Right ventricle myocardium superior (tissue), 1 donor: ENCODE data around the gene COG6. TPM values are rescaled to one million over a fixed set of nuclear protein-coding genes. Genes with fewer than 3 reads are reported as not detected.

Experiments
- ATAC-seq: fragments of 200-7000 bp; cut with Tn5 transposase; one replicate; pipeline ENCODE4 v1.9.1; 2020; ENCODE audit warnings: mild to moderate bottlenecking; ENCODE audit not compliant: poor library complexity
- DNase-seq: peaks from one replicate; pipeline ENCODE4 v3.0.0-alpha.2; 2020
- intact Hi-C: fragments of 100-400 bp; cut with DNase I; formaldehyde crosslinking; loops from one replicate; pipeline ENCODE4 v1.11.2; 2022
- total RNA-seq: library from RNA; stranded (reverse); fragmentation: NEBNext Ultra II Directional; extraction: Animal tissue kit (Norgen Biotek cat#: 25700); gene quantifications from one replicate; pipeline ENCODE4 v1.2.1, GENCODE V29; 2021
- donor health status: DM: no; HTN: yes; CAD: no; lungs with severe emphysema.

Gene COG6
- total RNA-seq, 1 donor from 2014 or later: 21.9 TPM

GRCh38 chr13:39760521-39760920 lies 105.1 kb downstream of the COG6 start:
- intact Hi-C loops: no loop called here
- ATAC-seq (no peak), DNase-seq (no peak)

- DNase-seq (peak; percentile 61), ATAC-seq (peak; percentile 94)
- intact Hi-C loops: no loop called here
Observed at GRCh38 chr13:39765801-39766463, 110.5 kb downstream of the COG6 start.

DNA sequence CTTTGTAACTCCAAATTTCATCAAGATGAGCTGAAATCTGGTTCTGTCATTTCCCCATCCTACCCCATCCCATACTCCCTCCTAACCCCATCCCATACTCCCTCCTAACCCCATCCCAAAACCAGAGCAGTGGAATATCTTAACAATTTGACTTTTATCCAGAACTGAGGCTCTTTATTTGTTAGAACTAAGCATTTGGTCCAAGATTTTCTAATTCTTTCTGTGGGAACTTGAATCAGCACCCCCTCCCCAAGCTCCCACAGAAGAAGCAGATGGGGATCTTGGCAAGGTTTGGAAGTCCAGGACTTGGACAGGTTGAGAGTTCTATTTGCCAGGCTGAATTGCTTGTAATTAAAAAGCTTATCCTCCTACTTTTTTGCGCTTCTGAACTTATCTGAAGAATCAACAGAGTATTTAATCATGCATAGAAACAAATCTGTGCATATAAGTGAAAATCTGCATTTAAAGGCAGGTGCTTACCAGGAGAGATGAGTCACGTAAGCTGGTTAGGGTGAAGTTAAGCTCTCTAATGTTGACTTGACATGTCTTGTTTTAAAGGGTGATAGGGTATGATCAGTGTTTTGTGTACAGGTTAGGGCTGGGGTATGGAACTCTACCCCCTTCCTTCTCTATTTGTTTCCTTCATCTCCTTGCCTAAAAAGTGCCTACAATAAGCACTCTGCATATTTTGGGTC lies 111.1 kb downstream of the COG6 start:
- peak; percentile 26 for ATAC-seq
- no peak for DNase-seq
- intact Hi-C loops: no loop called here

- DNase-seq (no peak), ATAC-seq (no peak)
- intact Hi-C loops: no loop called here
Observed at GRCh38 chr13:39767791-39768517, 112.5 kb downstream of the COG6 start.

- intact Hi-C loops: no loop called here
- ATAC-seq (no peak), DNase-seq (no peak)
Observed at GRCh38 chr13:39768962-39769361, 113.5 kb downstream of the COG6 start.

DNA sequence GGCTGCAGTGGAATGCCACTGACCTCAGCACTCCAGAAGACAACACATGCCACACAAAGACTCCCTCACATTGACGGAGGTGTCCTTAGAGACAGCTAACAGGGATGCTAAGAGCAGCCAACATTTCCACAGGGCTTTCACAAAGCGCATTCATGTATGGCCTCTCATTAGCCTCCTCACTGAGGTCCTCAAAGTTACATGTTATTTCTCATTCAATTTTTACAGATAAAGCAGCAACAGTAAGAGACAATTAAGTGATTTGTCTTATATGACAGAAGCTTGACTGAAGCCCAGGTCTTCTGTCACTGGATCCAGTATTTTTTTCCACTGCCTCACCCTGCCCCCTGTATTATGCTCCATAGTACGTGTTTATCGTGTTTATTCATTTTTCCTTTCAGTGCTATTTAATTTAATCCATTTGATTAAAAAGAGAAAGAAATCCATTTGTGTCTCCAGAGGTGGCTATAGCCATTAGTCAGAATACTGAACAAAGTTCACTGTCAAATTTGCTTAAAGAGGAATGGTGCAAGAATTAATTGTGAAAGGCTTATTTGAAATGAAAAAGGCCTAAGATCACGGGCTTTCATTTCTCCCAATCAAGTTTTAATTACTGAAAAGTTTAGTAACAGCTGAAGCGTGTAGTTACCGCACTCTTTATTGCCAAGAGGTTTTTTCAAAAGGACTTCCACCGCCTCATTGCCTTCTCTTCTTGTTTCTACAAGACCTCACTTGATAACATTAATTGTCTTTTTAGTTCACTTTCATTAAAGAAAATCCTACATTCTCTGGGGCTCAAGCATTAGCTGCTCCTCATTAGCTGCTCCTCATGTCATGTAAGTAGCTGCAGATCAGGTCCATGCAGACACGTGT lies 115.0 kb downstream of the COG6 start:
- intact Hi-C loops: loop anchor here (10.0 kb wide), 2 partner anchors 174 to 904 kb away; no protein-coding TSS in a partner anchor
- DNase-seq: no peak

DNA sequence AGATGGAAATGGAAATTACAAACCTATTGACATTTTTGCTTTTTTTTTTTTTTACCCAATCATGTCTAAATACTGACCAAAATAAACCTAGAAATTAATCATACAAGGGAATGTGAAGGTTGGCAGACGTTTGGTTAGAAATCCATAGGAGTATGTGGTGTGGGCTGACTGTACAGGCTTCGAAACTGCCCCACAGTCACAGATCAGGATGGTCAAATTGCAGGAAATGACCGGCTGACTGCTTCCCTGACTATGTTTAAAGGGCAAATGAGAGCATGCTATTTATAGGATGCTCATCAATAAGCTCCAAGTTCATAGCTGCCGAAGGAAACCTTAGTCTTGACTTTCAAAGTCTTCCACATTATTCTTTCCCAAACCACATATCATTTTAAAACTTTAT lies 118.4 kb downstream of the COG6 start:
- ATAC-seq: no peak
- intact Hi-C loops: loop anchor here (10.0 kb wide), 2 partner anchors 171 to 901 kb away; no protein-coding TSS in a partner anchor

More for the DNA sequence above, 115.0 kb downstream of the COG6 start:
- ATAC-seq: no peak

GRCh38 chr13:39776439-39776838 lies 121.0 kb downstream of the COG6 start:
- DNase-seq: no peak
- no peak for ATAC-seq
- intact Hi-C loops: loop anchor here (10.0 kb wide), 2 partner anchors 168 to 898 kb away; no protein-coding TSS in a partner anchor

More for the DNA sequence above, 118.4 kb downstream of the COG6 start:
- no peak for DNase-seq

- intact Hi-C loops: loop anchor here (10.0 kb wide), 2 partner anchors 168 to 898 kb away; no protein-coding TSS in a partner anchor
- no peak for DNase-seq
- ATAC-seq: peak; percentile 82
Observed at GRCh38 chr13:39777021-39777420, 121.6 kb downstream of the COG6 start.

DNA sequence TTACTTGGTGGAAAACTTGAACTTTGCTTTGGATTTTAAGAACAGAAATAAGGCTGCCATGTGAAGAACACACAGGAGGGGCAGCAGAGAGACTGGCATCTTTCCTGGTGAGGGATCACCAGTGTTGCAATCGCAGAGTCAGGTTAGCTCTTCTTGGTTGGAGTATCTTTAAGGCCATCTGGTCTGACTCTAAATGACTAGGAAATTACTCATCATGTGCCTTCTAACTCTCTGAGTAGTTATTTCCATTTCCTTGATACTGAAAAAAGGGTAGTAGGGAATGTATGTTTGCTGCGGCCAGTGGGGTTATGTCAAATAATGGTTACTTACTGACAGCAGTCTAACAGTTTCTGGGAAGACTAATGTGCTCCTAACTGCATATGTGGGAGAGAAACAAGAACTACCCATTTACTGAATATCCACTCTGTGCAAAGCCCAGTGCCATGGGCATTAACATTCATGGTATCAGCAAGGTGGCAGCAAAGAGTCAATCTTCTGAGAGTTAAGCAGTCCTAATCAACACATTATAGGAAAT lies 122.1 kb downstream of the COG6 start:
- intact Hi-C loops: loop anchor here (10.0 kb wide), 2 partner anchors 167 to 897 kb away; no protein-coding TSS in a partner anchor
- ATAC-seq (peak; percentile 37), DNase-seq (no peak)

DNA sequence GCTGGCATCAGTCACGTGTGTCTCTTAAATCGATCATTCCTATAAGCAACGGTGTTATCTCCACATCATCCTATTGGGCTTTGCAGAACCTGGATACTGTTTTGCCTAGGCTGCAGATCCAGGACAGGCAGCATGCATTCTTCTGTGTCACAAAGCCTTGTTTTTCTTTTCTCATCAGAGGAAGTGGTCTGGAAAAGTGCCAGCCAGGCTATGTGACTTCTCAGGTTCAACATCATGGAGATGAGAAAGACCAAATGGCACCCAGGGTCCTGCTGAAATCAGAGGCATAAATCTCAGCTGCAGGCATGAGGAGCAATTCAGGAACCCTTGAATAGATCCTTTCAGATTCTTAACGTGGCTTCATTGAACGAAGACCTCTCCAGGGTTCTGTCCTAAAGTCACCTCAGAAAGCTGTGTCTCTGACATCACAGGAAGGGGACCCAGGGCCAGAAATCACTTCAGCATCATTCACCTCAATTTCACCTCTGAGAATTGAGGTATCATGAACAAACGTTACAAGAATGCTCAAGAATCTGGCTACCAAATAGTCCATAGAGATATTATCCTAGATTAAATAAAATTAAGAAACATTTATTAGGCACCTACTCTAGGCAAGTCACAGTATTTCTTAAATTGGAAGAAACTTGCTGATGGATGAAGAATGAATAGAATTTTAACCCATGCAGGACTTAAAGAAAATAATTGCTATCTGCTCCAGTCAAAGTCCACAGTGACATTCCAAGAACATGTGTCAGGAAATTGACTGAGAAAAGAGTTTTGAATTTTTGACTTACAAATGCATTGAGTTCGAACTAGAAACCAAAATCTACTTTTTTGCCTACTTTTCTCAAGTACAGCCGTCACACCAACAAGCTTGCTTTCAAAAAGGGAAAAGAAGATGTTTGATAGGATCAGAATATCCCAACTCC lies 124.1 kb downstream of the COG6 start:
- ATAC-seq (no peak), DNase-seq (no peak)
- intact Hi-C loops: loop anchor here (10.0 kb wide), 2 partner anchors 165 to 895 kb away; no protein-coding TSS in a partner anchor

DNA sequence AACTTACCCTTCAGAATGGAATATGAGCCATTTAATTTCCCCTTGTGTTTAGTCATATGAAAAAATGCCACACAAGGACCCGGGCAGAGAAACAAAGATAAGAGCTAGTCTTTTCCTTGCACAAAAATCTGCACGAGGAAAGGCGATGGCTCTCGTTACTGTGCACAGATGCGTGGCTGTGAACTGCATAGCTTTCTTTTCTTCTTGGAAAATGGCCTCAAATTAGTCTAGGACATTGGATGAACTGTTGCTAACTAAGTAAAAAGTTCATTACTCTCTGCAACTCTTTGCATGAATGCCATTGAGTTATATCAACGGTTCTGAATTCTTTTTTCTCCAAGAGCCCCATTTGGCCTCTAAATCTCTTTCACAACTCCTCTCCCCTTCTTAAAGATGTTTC lies 125.2 kb downstream of the COG6 start:
- intact Hi-C loops: no loop called here
- DNase-seq (no peak), ATAC-seq (no peak)

DNA sequence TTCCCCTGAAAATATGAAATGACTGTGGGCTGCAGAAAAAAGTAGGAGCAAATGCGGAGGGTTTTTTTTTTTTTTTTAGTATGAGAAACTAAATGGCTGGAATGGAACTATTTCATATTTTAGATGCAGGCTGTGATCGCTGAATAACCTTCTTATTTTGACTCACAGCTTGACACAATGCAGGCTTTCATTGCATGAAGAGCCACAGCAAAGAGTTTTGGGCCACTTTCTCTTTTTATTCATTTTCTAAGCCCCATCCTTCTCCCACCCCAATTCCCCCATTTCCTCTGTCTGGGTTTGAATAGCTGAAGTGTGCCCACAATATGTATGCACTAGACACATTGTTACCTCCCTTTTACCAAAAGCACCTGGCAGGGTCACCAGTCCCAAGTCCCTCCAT lies 125.9 kb downstream of the COG6 start:
- ATAC-seq: no peak
- intact Hi-C loops: no loop called here
- no peak for DNase-seq

GRCh38 chr13:39783051-39783450 lies 127.6 kb downstream of the COG6 start:
- intact Hi-C loops: no loop called here
- DNase-seq (no peak), ATAC-seq (no peak)

DNA sequence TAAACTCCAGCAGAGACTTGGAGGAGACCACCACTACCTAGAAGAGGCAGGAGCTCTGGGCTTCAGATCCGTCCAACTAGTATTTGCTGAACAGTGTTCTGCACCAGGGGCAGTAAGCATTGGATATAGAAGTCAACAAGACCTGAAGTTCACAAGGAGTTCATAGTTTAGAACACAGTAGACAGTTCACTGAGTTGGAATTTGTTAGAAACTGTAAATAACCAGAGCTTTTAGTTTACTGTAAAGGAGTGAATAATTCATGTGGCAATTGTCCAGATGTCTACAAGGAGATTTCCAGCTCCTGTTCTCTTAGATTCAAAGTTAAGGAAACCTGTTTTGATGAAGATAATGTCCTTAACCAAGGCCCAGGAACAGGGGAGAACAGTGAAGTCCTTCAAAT lies 128.9 kb downstream of the COG6 start:
- ATAC-seq (no peak), DNase-seq (no peak)
- intact Hi-C loops: no loop called here

GRCh38 chr13:39786091-39786490 lies 130.6 kb downstream of the COG6 start:
- intact Hi-C loops: no loop called here
- DNase-seq: no peak
- no peak for ATAC-seq

GRCh38 chr13:39787086-39787487 lies 131.6 kb downstream of the COG6 start:
- DNase-seq: no peak
- intact Hi-C loops: no loop called here
- no peak for ATAC-seq
